Stimulated activated CD8-positive, alpha-beta memory T cell treated with anti-CD3 and anti-CD28 coated beads, Interleukin-12 subunit alpha, Interleukin-12 subunit beta, amount 100 ng/mL, for 24 hours (primary cell): ENCODE results near the gene OSBPL5.

Source experiments
- DNase-seq: peaks from one replicate; pipeline ENCODE4 v3.0.0-alpha.2; 2020; ENCODE audit errors: extremely low read depth

OSBPL5 gene

GRCh38 chr11:3162410-3163240, 2.5 kb downstream of the OSBPL5 start:
- no peak for DNase-seq

- no peak for DNase-seq
Observed at GRCh38 chr11:3161720-3162409, 3.2 kb downstream of the OSBPL5 start.

GRCh38 chr11:3161309-3161708, 3.8 kb downstream of the OSBPL5 start:
- no peak for DNase-seq

GRCh38 chr11:3160252-3161031, 4.7 kb downstream of the OSBPL5 start:
- no peak for DNase-seq

GRCh38 chr11:3159296-3160190, 5.6 kb downstream of the OSBPL5 start:
- no peak for DNase-seq

- DNase-seq = no peak
Observed at GRCh38 chr11:3158821-3159220, 6.3 kb downstream of the OSBPL5 start.

- DNase-seq = no peak
Observed at GRCh38 chr11:3158131-3158591, 6.9 kb downstream of the OSBPL5 start.

- no peak for DNase-seq
Observed at GRCh38 chr11:3157381-3158130, 7.6 kb downstream of the OSBPL5 start.

- no peak for DNase-seq
Observed at GRCh38 chr11:3156661-3157311, 8.3 kb downstream of the OSBPL5 start.

GRCh38 chr11:3156282-3156660, 8.8 kb downstream of the OSBPL5 start:
- no peak for DNase-seq

GRCh38 chr11:3155691-3156258, 9.3 kb downstream of the OSBPL5 start:
- DNase-seq = no peak

- no peak for DNase-seq
Observed at GRCh38 chr11:3155216-3155615, 9.9 kb downstream of the OSBPL5 start.

- DNase-seq = no peak
Observed at GRCh38 chr11:3154001-3154599, 11.0 kb downstream of the OSBPL5 start.

- no peak for DNase-seq
Observed at GRCh38 chr11:3153291-3153861, 11.7 kb downstream of the OSBPL5 start.

GRCh38 chr11:3152471-3153110, 12.5 kb downstream of the OSBPL5 start:
- DNase-seq = no peak

- DNase-seq = no peak
Observed at GRCh38 chr11:3150726-3151125, 14.4 kb downstream of the OSBPL5 start.

GRCh38 chr11:3149852-3150188, 15.3 kb downstream of the OSBPL5 start:
- DNase-seq = no peak

- no peak for DNase-seq
Observed at GRCh38 chr11:3148990-3149851, 15.9 kb downstream of the OSBPL5 start.
